HepG2 (cell line): ENCODE measurements around the gene HSD11B1L. TPM values are rescaled to one million over a fixed set of nuclear protein-coding genes. Genes with fewer than 3 reads are reported as not detected.

ENCODE experiments used
- polyA plus RNA-seq, 8 experiments: library from polyadenylated mRNA; depleted of rRNA in 3 of 8; stranded (reverse) in 7 of 8; unstranded in 1 of 8; fragments of >200 nt; fragmentation: Illumina TruSeq in 4 of 8; extraction: Trizol in 4 of 8; gene quantifications; 2 replicates each; pipeline versions ENCODE4 v1.2.1 to v1.2.3, GENCODE V29; 2011 to 2016; ENCODE audit warnings: low read depth in 4 of 8, missing spikeins in 1 of 8, mixed read lengths in 1 of 8; ENCODE audit not compliant: insufficient read depth in 1 of 8
- total RNA-seq, 5 experiments: library from RNA; depleted of rRNA; stranded (reverse); fragments of >200 nt; fragmentation: Illumina TruSeq; extraction: Trizol; gene quantifications; 2 replicates each; pipeline ENCODE4 v1.2.3, GENCODE V29; 2016; ENCODE audit warnings: low read depth in 1 of 5

Gene HSD11B1L
- total and polyA plus RNA-seq, 2 of the 13 experiments (the other 11 are each of a cell fraction or from before 2014, with no cell fraction given): 2.8 to 3.9 TPM

Other genes starting within 250 kb of the HSD11B1L start
- not detected in 2 replicates for gene ZNRF4, start 225.6 kb upstream of the HSD11B1L start, total RNA-seq (2016; rRNA removed; fragmentation: Illumina TruSeq; extraction: Trizol)
- gene ZNRF4, start 225.6 kb upstream of the HSD11B1L start, polyA plus RNA-seq (2011; rRNA removed): not detected in 2 replicates
- 0.04 and 0.33 TPM in 2 replicates for gene TINCR, start 113.1 kb upstream of the HSD11B1L start, total RNA-seq (2016; rRNA removed; fragmentation: Illumina TruSeq; extraction: Trizol)
- 0.17 and 0.30 TPM in 2 replicates for gene TINCR, start 113.1 kb upstream of the HSD11B1L start, polyA plus RNA-seq (2011; rRNA removed)
- gene SAFB2, start 58.3 kb upstream of the HSD11B1L start, total RNA-seq (2016; rRNA removed; fragmentation: Illumina TruSeq; extraction: Trizol): 22.9 and 31.5 TPM in 2 replicates
- 11.2 and 16.8 TPM in 2 replicates for gene SAFB2, start 58.3 kb upstream of the HSD11B1L start, polyA plus RNA-seq (2011; rRNA removed)
- 28.4 and 43.4 TPM in 2 replicates for gene SAFB, start 57.9 kb upstream of the HSD11B1L start, total RNA-seq (2016; rRNA removed; fragmentation: Illumina TruSeq; extraction: Trizol)
- 21.0 and 27.2 TPM in 2 replicates for gene SAFB, start 57.9 kb upstream of the HSD11B1L start, polyA plus RNA-seq (2011; rRNA removed)
- gene MICOS13, start 511 bp upstream of the HSD11B1L start, total RNA-seq (2016; rRNA removed; fragmentation: Illumina TruSeq; extraction: Trizol): 35.4 and 37.9 TPM in 2 replicates
- 28.8 and 40.0 TPM in 2 replicates for gene MICOS13, start 511 bp upstream of the HSD11B1L start, polyA plus RNA-seq (2011; rRNA removed)
- 706 and 763 TPM in 2 replicates for gene RPL36, start 9.3 kb downstream of the HSD11B1L start, total RNA-seq (2016; rRNA removed; fragmentation: Illumina TruSeq; extraction: Trizol)
- 740 and 962 TPM in 2 replicates for gene RPL36, start 9.3 kb downstream of the HSD11B1L start, polyA plus RNA-seq (2011; rRNA removed)
- 50.4 and 76.8 TPM in 2 replicates for gene LONP1, start 39.1 kb downstream of the HSD11B1L start, total RNA-seq (2016; rRNA removed; fragmentation: Illumina TruSeq; extraction: Trizol)
- 59.5 and 69.0 TPM in 2 replicates for gene LONP1, start 39.1 kb downstream of the HSD11B1L start, polyA plus RNA-seq (2011; rRNA removed)
- gene CATSPERD, start 39.6 kb downstream of the HSD11B1L start, total RNA-seq (2016; rRNA removed; fragmentation: Illumina TruSeq; extraction: Trizol): not detected in 2 replicates
- gene CATSPERD, start 39.6 kb downstream of the HSD11B1L start, polyA plus RNA-seq (2011; rRNA removed): 0.04 TPM in 1 of 2 replicates, not detected in the other
- gene PRR22, start 103.7 kb downstream of the HSD11B1L start, total RNA-seq (2016; rRNA removed; fragmentation: Illumina TruSeq; extraction: Trizol): 0.77 and 2.3 TPM in 2 replicates
- 0.84 and 1.0 TPM in 2 replicates for gene PRR22, start 103.7 kb downstream of the HSD11B1L start, polyA plus RNA-seq (2011; rRNA removed)
- 20.6 and 25.1 TPM in 2 replicates for gene DUS3L, start 110.1 kb downstream of the HSD11B1L start, total RNA-seq (2016; rRNA removed; fragmentation: Illumina TruSeq; extraction: Trizol)
- 13.3 and 15.6 TPM in 2 replicates for gene DUS3L, start 110.1 kb downstream of the HSD11B1L start, polyA plus RNA-seq (2011; rRNA removed)
- 3.2 and 4.1 TPM in 2 replicates for gene NRTN, start 124.0 kb downstream of the HSD11B1L start, total RNA-seq (2016; rRNA removed; fragmentation: Illumina TruSeq; extraction: Trizol)
- 5.3 and 7.3 TPM in 2 replicates for gene NRTN, start 124.0 kb downstream of the HSD11B1L start, polyA plus RNA-seq (2011; rRNA removed)
- 5.0 and 8.2 TPM in 2 replicates for gene FUT6, start 158.7 kb downstream of the HSD11B1L start, total RNA-seq (2016; rRNA removed; fragmentation: Illumina TruSeq; extraction: Trizol)
- 27.7 and 53.3 TPM in 2 replicates for gene FUT6, start 158.7 kb downstream of the HSD11B1L start, polyA plus RNA-seq (2011; rRNA removed)
- gene FUT3, start 170.4 kb downstream of the HSD11B1L start, total RNA-seq (2016; rRNA removed; fragmentation: Illumina TruSeq; extraction: Trizol): 0.20 and 0.53 TPM in 2 replicates
- gene FUT3, start 170.4 kb downstream of the HSD11B1L start, polyA plus RNA-seq (2011; rRNA removed): 1.1 and 1.6 TPM in 2 replicates
- gene FUT5, start 189.5 kb downstream of the HSD11B1L start, total RNA-seq (2016; rRNA removed; fragmentation: Illumina TruSeq; extraction: Trizol): not detected in 2 replicates
- gene FUT5, start 189.5 kb downstream of the HSD11B1L start, polyA plus RNA-seq (2011; rRNA removed): 0.03 and 0.10 TPM in 2 replicates
- gene NDUFA11, start 222.8 kb downstream of the HSD11B1L start, total RNA-seq (2016; rRNA removed; fragmentation: Illumina TruSeq; extraction: Trizol): 378 and 396 TPM in 2 replicates
- 286 and 302 TPM in 2 replicates for gene NDUFA11, start 222.8 kb downstream of the HSD11B1L start, polyA plus RNA-seq (2011; rRNA removed)
- 1.2 and 2.4 TPM in 2 replicates for gene VMAC, start 223.8 kb downstream of the HSD11B1L start, total RNA-seq (2016; rRNA removed; fragmentation: Illumina TruSeq; extraction: Trizol)
- gene VMAC, start 223.8 kb downstream of the HSD11B1L start, polyA plus RNA-seq (2011; rRNA removed): 2.4 and 3.1 TPM in 2 replicates
- 1.7 and 3.1 TPM in 2 replicates for gene CAPS, start 233.2 kb downstream of the HSD11B1L start, total RNA-seq (2016; rRNA removed; fragmentation: Illumina TruSeq; extraction: Trizol)
- gene CAPS, start 233.2 kb downstream of the HSD11B1L start, polyA plus RNA-seq (2011; rRNA removed): 3.1 and 4.5 TPM in 2 replicates